SH-SY5Y (cell line): ENCODE data around the gene GREB1.

Source experiments
- GATA2 ChIP-seq: IDR thresholded peaks from 2 replicates; pipeline ENCODE4 v1.6.1; 2011; ENCODE audit warnings: mild to moderate bottlenecking, low read depth, low read length
- GATA3 ChIP-seq: IDR thresholded peaks from 2 replicates; pipeline ENCODE4 v1.6.1; 2011; ENCODE audit warnings: low read depth, mild to moderate bottlenecking, low read length, moderate library complexity

Gene GREB1

DNA sequence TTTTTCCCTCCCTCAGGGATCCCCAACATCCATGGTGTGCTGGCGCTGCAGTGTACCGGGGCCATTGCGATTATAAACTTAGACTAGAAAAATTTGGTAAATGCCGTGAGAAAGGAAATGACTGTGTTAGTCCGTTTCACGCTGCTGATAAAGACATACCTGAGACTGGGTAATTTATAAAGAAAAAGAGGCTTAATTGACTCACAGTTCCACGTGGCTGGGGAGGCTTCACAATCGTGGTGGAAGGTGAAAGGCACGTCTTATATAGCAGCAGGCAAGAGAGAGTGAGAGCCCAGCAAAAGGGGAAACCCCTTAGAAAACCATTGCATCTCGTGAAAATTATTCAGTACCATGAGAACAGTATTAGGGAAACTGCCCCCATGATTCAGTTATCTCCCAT is 91.8 kb downstream of the GREB1 start:
- no peak for TF ChIP-seq GATA3

DNA sequence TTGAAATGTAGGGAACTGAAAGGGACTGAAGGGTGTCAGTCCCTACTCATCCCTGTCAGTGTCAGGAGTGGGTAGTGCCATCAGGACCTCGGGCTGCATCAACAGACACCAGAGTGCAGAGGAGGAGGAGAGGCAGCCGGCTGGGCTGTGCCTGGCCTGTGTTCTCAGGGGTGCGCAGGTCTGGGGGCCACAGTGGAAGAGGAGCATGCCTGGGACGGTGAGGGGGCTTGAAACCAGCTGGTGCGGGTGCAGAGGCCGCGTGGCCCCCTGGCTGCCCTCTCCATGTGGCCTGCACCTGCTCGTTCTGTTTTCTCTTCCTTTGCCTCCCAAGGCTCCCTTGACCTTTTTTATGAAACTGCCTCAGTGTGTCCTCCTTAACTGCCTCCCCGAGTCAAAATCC is 94.8 kb downstream of the GREB1 start:
- no peak for TF ChIP-seq GATA2
- TF ChIP-seq GATA3: no peak

DNA sequence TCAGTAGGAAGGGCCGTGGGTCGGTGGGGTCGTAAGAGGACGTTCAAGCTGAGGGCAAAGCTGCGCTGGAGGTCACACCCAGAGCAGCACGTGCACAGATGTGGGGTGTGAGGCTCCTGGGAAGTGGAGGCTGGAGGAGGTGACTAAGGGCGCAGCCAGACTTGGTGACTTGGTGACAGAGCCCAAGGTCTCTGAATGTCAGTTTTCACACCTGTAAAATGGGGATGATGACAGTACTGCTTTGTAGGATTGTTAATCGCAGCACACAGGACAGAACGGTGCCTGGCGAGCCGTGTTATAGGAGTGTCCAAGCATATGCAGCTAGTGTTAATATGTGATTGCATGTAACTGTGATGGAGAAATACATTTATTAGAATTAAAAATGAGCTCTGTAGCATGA is 95.4 kb downstream of the GREB1 start:
- TF ChIP-seq GATA2 (no peak), GATA3 (no peak)

GRCh38 chr2:11629851-11630250 is 96.0 kb downstream of the GREB1 start:
- no peak for TF ChIP-seq GATA3

DNA sequence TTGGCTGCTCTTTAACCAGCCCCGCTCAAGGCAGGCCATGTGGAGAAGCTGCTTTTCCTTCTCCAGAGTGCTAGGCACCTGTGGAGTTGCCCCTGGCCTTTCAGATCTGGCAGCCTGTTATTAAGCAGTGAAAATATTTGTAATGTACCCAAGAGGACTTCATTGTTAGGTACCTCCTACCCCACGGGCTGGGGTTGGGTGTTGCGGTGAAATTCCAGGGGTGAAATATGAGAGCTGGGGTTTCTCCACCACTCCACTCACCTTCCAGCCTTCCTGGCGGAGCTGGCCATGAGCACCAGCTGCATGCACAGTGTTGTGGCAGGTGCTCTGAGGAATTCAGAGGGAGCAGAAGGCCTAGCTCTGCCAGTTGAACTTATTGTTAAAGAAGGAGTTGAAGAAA is 97.0 kb downstream of the GREB1 start:
- no peak for TF ChIP-seq GATA3
- no peak for TF ChIP-seq GATA2

GRCh38 chr2:11631462-11631861 is 97.6 kb downstream of the GREB1 start:
- TF ChIP-seq GATA2 (no peak), GATA3 (no peak)

DNA sequence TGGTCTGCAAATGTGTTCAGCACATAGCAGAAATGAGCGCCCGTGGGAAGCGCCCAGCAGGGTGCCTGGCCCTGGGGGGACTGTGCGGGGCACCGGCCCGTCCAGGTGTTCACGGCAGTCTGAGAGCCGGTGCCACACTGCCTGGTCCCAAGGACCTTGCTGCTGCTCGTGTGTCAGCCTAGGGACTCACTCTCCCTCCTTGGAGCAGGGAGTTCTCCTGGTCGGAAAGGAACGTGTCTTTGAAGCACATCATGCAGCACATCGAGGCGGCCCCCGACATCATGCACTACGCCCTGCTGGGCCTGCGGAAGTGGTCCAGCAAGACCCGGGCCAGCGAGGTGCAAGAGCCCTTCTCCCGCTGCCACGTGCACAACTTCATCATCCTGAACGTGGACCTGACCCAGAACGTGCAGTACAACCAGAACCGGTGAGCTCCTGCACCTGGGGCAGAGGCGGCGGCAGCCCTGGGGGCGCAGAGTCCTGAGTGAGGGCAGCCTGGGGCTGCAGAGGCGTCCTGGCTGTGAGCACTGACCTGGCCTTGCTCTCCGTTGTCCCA is 100.2 kb downstream of the GREB1 start:
- no peak for TF ChIP-seq GATA2
- no peak for TF ChIP-seq GATA3

- no peak for TF ChIP-seq GATA3
- TF ChIP-seq GATA2: no peak
Observed at GRCh38 chr2:11634584-11634983, 100.7 kb downstream of the GREB1 start.

DNA sequence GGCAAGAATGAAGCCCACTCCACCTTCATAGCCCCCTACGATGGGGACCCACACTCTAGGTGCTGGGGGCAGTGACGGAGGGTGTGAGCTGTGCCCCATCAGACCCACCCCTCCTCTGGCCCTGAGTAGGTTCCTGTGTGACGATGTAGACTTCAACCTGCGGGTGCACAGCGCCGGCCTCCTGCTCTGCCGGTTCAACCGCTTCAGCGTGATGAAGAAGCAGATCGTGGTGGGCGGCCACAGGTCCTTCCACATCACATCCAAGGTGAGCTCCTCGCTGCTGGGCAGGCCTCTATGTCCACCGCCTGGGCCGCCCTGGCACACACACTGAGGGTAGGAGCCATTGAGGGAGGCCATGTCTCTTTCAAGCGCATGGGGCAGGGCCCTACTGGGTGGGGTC is 101.3 kb downstream of the GREB1 start:
- no peak for TF ChIP-seq GATA3

DNA sequence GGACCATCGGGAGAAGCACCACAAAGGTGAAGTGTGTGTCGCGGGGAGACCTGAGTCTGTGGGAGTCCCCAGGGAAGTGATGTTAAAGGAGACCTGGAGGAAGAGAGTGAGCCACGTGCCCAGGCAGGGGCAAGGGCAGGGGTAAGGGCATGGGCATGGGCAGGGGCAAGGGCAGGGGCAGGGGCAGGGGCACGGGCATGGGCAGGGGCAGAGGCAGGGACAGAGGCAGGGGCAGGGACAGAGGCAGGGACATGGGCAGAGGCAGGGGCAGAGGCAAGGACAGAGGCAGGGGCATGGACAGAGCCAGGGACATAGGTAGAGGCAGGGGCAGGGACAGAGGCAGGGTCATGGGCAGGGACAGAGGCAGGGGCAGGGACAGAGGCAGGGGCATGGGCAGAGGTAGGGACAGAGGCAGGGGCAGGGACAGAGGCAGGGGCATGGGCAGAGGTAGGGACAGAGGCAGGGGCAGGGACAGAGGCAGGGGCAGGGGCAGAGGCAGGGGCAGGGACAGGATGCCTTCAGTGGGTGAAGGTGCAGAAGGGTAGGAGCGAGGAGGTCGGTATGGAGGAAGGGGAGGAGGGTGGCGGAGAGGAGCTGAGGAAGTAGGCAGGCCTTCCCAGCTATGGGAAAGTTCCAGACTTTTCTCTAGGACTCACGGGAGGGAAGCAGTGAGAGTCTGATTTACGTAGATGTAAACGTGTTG is 102.9 kb downstream of the GREB1 start:
- TF ChIP-seq GATA3: no peak
- TF ChIP-seq GATA2: no peak

GRCh38 chr2:11637546-11637945 is 103.7 kb downstream of the GREB1 start:
- TF ChIP-seq GATA2 (no peak), GATA3 (no peak)

- TF ChIP-seq GATA2 (no peak), GATA3 (no peak)
Observed at GRCh38 chr2:11639503-11639902, 105.7 kb downstream of the GREB1 start.

GRCh38 chr2:11640132-11640531 is 106.3 kb downstream of the GREB1 start:
- no peak for TF ChIP-seq GATA2
- no peak for TF ChIP-seq GATA3

- TF ChIP-seq GATA3: no peak
- TF ChIP-seq GATA2: no peak
Observed at GRCh38 chr2:11642972-11643371, 109.1 kb downstream of the GREB1 start.

DNA sequence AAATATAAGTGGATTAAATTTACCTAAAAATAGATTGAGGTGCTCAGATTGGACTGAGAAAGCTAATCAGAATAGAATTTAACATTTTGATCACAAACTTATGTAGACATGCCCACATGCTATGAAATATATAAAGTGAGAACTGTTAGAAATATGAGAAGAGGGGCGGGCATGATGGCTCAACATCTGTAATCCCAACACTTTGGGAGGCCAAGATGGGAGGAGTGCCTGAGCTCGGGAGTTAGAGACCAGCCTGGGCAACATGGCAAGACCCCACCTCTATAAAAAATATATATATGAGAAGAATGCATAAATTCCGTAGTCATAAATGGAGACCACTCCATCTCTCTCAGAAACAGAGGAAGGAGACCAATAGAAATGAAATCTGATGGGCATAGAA is 110.4 kb downstream of the GREB1 start:
- TF ChIP-seq GATA3 (no peak), GATA2 (no peak)

DNA sequence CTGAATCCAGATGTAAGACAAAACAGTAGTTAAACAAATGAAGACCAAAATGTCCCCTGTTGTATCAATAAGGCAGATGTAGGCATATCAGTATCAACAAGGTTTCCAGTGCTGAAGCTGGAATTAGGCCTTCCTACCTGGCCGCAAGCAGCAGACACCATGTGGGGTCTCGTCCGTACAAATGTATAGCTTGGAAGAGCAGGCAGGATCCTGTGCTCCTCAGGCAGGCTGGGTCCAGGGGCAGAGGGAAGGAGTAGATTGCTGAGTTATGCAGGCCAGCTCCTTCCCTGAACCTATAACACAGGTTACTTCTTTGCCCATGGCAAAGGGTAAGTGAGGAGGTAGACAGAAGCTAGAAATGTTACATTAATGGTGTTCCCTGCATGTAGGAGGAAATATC is 112.7 kb downstream of the GREB1 start:
- no peak for TF ChIP-seq GATA3
- TF ChIP-seq GATA2: no peak
